Esophagus squamous epithelium (tissue), 4 donors: ENCODE data around the gene KRTAP10-1.

Experiments
- POLR2A ChIP-seq, 4 donors: fragments of 450-650 bp; IDR thresholded peaks; one replicate each; pipeline ENCODE4 v1.6.1; 2017; ENCODE audit warnings: antibody characterized with exemption in 4 of 4, mild to moderate bottlenecking in 4 of 4, moderate library complexity in 3 of 4
- TF ChIP-seq, protein P1 (sequence below), 6 experiments: fragments of 450-650 bp in 4 of 6; fragments of 200-600 bp in 2 of 6; sonication (generic) in 2 of 6; IDR thresholded peaks; one replicate each; pipeline ENCODE4 v1.5.1; 2016 to 2019; ENCODE audit warnings: antibody characterized with exemption in 6 of 6, mild to moderate bottlenecking in 4 of 6, moderate library complexity in 4 of 6

DNA sequence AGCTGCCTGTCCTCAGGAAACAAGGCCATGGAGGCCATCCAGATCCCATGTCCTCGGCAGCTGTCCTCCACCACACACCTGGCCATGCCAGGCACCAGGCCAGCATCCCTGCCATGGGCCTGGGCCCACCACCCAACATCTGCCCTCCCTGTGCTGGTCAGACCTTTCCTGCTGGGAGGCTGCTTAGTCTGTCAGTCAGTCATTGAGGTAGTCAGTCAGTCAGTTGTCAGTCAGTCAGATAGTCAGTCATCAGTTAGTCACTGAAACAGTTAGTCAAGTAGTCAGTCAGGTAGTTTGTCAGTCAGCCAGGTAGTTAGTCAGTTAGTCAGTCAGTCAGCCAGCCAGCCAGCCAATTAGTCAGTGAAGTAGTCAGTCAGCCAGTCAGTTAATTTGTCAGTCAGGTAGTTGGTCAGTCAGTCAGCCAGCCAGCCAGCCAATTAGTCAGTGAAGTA, 17.2 kb downstream of the KRTAP10-1 start:
- TF ChIP-seq, protein P1, sequence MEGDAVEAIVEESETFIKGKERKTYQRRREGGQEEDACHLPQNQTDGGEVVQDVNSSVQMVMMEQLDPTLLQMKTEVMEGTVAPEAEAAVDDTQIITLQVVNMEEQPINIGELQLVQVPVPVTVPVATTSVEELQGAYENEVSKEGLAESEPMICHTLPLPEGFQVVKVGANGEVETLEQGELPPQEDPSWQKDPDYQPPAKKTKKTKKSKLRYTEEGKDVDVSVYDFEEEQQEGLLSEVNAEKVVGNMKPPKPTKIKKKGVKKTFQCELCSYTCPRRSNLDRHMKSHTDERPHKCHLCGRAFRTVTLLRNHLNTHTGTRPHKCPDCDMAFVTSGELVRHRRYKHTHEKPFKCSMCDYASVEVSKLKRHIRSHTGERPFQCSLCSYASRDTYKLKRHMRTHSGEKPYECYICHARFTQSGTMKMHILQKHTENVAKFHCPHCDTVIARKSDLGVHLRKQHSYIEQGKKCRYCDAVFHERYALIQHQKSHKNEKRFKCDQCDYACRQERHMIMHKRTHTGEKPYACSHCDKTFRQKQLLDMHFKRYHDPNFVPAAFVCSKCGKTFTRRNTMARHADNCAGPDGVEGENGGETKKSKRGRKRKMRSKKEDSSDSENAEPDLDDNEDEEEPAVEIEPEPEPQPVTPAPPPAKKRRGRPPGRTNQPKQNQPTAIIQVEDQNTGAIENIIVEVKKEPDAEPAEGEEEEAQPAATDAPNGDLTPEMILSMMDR (IDR thresholded peaks at IDR 0.05), result no peak
- no peak for TF ChIP-seq POLR2A (IDR thresholded peaks at IDR 0.05)
